Measurements from ENCODE around the gene CCL11.

- no peak for TF ChIP-seq CTCF (IDR thresholded peaks at IDR 0.05)
- no peak for TF ChIP-seq POLR2A (IDR thresholded peaks at IDR 0.05)
These were observed 19.8 kb upstream of the CCL11 start for GRCh38 chr17:34265711-34266110.
